Fibroblast of villous mesenchyme (primary cell): ENCODE measurements around the gene TYRO3. TPM values are rescaled to one million over a fixed set of nuclear protein-coding genes. Genes with fewer than 3 reads are reported as not detected.

Experiments used
- DNase-seq: peaks from one replicate; pipeline ENCODE4 v3.0.0-alpha.2; 2010; ENCODE audit warnings: low read depth
- H3K4me3 ChIP-seq: 2 replicates; pipeline ENCODE4 v1.5.1; 2011; ENCODE audit warnings: low read depth, mild to moderate bottlenecking, low read length
- total RNA-seq: library from RNA; depleted of rRNA; stranded (reverse); fragments of >200 nt; gene quantifications from 2 replicates; pipeline ENCODE4 v1.2.3, GENCODE V29; 2012
- TF ChIP-seq, protein P1 (sequence below): IDR thresholded peaks from 2 replicates; pipeline ENCODE4 v1.5.1; 2012; ENCODE audit warnings: low read depth, mild to moderate bottlenecking, low read length; ENCODE audit not compliant: insufficient read depth

The TYRO3 gene
- total RNA-seq, 1 donor, result 13.8 TPM

DNA sequence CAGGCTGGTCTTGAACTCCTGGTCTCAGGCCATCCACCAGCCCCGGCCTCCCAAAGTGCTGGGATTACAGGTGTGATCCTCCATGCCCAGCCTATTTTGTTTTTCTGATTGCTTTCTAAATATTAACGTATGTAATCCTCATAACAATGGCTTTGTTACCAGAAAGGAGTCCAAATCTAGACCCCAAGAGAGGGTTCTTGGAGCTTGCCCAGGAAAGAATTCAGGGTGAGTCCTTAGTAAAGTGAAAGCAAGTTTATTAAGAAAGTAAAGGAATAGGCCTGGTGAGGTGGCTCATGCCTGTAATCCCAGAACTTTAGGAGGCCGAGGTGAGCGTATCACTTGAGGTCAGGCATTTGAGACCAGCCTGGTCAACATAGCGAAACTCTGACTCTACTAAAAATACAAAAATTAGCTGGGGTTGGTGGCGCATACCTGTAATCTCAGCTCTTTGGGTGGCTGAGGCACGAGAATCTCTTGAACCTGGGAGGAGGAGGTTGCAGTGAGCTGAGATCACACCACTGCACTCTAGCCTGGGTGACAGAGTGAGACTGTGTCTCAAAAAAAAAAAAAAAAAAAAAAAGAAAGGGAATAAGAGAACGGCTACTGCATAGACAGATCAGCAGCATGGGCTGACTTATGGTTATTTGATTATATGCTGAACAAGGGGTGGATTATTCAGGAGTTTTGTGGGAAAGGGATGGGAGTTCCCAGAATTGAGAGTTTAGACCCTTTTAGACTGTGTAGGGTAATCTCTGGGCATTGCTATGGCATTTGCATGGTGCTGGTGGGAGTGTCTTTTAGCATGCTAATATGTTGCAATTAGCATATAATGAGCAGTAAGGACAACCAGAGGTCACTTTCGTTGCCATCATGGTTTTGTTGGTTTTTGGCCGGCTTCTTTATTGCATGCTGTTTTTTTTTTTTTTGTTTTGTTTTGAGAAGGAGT is 36.1 kb downstream of the TYRO3 start:
- TF ChIP-seq, protein P1, sequence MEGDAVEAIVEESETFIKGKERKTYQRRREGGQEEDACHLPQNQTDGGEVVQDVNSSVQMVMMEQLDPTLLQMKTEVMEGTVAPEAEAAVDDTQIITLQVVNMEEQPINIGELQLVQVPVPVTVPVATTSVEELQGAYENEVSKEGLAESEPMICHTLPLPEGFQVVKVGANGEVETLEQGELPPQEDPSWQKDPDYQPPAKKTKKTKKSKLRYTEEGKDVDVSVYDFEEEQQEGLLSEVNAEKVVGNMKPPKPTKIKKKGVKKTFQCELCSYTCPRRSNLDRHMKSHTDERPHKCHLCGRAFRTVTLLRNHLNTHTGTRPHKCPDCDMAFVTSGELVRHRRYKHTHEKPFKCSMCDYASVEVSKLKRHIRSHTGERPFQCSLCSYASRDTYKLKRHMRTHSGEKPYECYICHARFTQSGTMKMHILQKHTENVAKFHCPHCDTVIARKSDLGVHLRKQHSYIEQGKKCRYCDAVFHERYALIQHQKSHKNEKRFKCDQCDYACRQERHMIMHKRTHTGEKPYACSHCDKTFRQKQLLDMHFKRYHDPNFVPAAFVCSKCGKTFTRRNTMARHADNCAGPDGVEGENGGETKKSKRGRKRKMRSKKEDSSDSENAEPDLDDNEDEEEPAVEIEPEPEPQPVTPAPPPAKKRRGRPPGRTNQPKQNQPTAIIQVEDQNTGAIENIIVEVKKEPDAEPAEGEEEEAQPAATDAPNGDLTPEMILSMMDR, result no peak
- no peak overlapping the region for H3K4me3 ChIP-seq
- DNase-seq, result no peak

DNA sequence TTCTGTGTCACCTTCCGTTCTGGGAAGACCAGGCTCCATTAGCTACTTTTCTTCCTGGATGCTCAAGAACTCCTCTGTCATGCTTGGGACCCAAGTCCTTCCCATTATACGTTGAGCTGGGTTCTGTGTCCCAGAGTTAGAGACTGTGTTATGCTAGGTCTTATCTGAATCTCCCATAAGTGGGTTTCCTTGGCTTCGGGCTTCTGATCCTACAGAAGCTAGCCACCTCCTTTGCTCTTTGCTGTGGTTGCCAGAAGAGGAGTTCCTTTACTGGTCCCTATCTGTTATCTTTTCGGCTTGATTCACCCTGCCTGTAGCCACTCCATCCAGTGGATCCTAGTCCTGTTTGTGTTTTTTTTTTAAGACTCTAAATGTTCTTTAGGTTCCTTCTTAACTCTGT is 38.0 kb downstream of the TYRO3 start:
- H3K4me3 ChIP-seq, result no peak overlapping the region
- no peak for DNase-seq
- TF ChIP-seq, protein P1, result no peak

DNA sequence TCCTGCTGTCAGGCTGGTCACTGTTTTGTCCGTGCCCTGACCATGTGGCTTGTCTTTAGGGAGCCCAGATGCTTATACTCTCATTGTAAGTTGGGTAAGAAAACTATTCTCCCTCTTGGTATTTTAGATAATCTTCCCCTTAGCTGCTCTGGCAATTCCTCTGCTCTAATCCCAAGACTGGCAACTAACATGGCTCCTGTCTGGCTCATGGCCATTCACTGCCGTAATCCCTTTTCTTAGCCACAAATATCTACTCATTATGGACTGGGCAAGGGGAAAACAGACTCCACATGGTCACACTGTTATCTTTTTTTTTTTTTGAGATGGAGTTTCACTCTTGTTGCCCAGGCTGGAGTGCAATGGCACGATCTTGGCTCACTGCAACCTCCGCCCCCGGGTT is 38.8 kb downstream of the TYRO3 start:
- DNase-seq, result no peak
- TF ChIP-seq, protein P1, result no peak
- no peak overlapping the region for H3K4me3 ChIP-seq

DNA sequence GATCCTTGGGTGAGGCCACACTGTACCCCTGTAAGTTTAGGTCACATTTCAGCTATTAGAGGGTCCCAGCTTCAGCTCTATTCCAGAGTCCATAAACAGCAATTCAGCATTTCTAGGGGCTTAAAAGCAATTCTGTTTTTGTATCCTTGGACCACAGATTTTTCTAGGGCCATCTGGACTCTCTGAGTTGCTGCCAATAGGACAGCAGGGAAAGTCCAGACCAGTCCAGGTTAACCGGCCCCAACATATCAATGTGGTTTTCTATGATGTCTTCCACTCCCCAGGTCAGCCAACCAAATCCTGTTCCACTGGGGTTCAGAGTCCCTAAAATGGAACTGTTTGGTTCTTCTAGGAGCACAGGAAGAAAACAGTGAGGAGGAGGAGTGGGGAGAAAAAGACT is 40.0 kb downstream of the TYRO3 start:
- no peak for DNase-seq
- no peak overlapping the region for H3K4me3 ChIP-seq
- TF ChIP-seq, protein P1, result no peak

DNA sequence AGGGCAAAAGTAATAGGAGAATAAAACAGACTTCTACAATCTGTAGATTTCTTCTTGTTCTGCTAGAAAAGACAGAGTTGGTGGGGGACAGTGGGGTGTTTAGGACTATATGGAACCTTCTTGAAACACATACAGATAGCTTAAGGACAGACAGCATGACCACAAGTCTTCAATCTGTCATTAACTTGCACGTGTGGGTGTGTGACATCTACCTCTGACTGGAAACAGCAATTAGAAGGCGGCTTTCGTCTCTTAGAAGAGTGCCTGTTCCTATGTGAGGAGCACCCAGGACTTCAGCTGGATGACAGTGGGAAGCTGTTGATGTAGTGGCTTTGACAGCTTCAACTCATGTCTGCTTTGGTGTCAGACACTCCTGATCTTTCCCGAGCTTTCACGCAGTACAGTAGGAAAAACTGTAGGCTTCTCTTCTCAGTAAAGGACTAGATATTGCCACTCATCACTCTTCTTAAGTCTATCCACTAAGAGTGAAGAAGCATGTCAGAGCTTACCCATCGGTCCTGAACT is 44.5 kb downstream of the TYRO3 start:
- TF ChIP-seq, protein P1, result no peak
- H3K4me3 ChIP-seq, result no peak overlapping the region
- no peak for DNase-seq

DNA sequence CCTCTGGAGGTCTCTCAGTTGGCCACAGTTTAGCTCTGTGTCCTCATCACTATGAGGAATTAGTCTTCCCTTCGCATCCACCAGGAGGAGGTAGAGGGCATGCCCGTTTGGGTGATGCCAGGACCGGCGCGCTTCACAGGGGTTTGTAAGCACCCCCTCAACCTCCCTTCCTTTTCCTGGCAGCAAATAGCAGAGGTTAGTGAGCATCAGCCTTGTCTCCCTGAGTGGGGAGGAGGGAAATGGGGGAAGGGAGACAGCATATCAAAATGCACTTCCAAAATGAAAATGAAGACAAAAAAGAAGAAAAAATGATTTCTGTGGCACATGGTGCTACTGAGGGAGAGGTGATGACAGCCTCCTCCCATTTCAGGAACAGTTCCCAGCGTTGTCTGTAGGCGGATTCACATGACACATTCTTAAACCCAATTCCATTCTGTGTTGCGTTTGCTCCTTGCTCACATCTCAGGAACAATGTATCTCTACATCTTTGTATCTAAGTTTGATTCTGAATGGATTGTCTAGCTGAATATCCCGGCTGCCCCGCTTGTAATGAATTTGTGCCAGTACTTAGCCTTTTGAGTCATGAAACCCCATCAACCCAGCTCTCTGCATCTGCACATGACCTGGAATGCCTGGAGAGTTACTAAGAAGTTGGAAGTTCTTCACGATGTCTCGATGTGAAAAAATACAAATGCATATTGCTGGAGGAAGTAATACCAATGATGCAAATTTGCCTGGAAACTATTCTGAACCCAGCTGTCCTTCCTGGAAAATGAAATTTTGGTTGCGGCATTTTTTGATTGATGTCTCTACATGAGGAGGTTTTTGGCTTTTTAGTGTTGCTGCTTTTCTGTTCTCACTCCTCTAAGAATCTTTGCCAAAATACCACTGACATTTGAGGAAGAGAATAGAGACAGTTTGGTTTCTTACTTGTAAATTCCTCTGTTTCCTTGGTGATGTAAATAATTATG is 45.2 kb downstream of the TYRO3 start:
- H3K4me3 ChIP-seq, result peak overlapping the region; percentile 40
- TF ChIP-seq, protein P1, result peak; percentile 89
- DNase-seq, result peak; percentile 75
